GDM1 (cell line): ENCODE results near the gene NRP2.

Source experiments
- DNase-seq: peaks from one replicate; lab custom pipeline; 2025; lab: John Stamatoyannopoulos, UW

NRP2 gene

DNA sequence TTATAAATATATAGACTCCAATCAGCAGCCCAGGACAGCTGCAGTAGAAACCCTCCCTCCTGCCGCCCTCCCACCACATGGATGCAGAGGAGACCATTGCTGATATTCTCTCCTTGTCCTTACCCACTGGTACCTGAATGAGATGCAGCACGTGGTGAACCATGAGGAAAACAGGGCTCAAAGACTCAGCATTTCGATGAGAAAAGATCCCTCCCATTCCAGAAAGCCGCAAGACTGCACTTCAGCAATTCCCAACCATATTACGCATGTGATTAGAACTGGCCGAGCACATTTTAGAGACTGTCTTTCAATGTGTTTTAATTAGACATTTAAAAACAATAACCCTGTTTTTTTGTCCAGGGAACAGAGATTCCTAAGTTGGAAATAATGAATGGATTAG is 125.5 kb downstream of the NRP2 start:
- no peak for DNase-seq

DNA sequence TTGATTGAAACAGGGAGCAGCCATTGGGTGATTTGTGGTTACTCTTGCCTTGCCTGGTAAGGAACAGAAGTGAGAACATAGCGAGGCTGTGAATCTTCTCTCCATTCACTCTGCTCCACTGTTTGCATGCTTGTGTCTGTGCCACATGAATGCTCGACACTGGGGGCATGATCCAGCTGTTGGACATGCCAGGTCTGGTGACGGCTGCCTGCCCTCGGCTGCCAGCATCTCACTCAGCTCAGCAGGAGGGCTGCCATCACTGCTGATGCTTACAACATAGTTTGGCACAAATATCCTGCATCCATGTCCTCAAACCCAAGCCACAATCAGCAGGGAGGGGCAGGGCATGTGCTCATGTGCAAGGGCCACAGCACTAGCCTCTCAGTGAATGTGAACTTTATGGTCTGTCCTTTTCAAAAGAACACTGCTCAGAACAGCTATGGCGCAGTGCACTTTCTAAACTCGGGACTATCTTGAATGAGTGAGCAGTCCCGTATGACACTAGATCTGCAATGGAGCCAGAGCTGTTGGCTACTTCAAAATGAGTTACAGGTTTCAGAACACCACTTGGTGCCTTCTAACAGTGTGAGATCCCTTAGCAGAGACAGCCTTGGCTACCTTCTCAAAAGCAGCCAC is 126.3 kb downstream of the NRP2 start:
- no peak for DNase-seq

DNA sequence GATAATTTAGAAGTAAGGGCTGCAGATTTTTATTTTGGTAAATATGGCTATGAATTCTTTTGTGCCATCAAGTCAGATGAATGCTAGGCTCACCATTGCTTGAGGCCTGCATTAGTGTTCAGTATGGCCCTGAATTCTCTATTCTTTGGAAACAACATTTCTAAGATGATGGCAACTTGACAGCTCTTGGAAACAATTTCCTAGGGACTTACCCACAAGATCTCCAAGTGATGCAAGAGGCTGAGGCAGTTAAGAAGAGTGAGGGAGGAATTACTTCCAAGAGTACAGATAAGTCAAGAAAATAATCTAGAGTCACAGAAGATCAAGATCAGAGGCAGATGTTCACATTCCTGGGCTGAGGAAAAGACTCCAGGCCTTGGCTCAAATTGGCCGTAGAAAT is 129.1 kb downstream of the NRP2 start:
- DNase-seq, result no peak

DNA sequence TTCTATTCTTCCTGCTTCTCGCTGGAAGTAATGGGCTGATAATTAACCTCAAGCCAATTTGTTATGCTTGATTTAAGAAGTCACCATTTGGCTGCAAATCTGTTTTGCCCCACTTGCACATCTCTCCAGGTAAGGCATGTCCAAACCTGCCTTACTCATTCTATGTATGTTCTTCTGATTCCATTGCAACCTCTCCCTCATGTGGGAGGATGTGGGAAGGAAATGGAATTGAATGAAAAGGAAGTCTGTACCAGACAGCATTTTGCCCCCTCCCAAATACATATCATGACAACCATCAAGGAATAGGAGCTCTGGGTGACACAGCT is 131.7 kb downstream of the NRP2 start:
- no peak for DNase-seq

DNA sequence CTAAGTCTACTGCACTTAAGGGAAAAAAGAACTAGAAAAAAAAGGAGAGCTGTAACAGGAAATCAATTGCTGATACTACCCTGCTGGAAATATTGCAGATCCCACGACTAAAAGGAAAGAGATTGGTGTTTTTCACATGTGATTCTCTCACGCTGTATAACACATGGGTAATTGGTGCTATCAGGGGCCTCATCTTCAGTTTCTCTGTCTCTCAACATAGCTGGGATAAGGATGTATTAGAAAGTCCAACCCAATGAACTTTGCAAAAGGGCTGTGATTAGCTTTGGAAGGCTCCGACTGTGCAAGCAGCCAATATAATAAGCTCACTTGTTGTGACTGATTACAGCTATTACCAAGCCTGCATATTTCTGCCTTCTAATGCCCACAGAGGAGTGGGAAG is 133.4 kb downstream of the NRP2 start:
- DNase-seq, result no peak

DNA sequence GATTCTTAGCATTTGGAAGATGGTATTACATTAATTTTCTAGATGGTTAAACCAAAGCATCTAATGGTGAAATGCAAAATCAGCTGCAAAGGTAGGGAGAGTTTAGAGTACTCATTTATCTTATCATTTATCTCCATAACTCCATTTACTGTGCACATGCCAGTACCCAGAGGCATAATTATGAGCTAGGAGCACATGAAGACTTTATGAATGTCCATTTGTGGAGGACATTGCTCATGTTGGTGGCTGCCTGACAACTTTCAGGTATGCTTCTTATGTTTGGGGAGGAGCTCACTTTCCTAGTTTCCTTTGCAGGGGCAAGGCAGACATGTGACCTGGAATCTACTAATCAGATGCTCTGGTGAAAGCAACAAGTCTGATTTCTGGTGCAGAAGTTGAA is 134.0 kb downstream of the NRP2 start:
- no peak for DNase-seq

DNA sequence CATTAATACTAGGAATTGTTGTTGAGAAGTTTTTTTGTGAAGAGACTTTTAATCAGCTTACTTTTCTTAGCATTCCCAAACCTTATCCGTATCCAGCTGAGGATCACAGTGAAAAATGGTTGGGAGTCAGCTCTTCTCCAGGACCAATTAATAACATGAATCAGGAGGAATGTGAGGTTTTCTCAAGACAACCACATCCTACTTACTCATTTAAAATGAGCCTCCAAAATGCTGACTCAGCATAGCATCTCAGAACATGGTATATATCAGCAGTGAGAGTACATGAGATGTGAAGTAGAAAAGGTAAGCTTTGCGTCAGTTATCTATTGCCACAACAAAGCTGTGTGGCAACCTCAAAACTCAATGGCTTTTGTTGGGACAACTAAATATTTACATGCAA is 140.3 kb downstream of the NRP2 start:
- DNase-seq, result no peak

DNA sequence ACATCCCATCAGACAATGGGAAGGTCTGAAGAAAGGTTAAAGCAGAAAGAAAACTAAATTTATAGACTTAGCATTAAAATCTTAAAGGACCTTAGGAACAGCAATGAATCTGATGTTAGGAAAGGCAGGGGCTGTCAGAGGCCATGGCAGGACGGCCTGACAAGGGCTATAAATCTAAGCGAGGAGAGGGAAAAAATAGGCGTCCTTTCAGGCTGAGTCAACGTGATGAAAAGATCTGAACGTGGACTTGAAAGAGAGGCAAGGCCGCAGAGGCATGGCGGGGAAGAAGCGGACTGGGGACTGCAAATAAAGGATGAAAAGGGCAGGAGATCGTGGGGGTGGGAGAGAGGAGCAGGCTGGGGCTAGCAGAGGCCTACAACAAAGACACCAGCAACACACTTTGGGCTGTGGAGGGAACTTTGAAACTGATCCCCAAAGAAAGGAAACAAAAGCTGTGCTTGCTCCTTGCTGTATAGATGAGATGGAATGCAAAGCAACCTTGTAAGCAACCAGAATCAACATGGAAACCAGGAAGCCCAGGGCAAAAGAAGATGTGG is 145.6 kb downstream of the NRP2 start:
- no peak for DNase-seq

DNA sequence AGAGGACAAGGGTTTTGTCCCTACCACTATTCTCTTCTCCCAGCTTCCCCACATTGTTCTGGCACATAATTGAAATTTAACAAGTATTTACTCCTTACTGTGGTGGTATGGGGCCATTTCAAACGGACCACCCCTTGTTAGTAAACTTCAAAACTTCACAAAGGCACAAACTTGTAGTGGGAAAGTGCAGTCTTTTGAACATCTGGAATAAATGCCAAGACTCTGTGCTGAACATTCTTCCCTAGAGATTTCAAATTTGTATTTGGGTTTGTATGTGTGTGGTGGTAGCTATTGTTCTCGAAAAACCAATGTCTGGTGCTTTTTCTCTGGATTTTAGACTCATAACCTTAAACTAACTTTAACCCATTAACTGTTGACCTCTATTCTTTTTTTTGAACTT is 151.6 kb downstream of the NRP2 start:
- DNase-seq, result no peak

DNA sequence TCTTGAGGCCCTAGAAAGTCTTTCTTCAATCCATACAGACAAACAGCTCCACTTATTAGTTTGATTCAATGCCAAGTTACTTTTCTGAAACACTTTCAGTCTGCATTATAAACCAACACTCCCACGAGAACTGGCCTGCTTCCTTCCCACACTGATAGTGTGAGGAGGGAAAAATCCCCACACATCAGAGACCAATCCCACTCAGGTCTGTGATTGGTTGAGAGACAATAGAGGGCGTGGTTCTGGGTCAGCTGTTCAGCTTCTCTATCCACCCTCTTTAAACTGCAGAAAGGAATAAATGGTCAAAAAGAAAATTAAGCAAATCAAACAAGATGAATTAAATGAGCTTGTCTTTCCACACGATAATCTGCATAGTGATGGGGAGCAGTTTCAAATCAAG is 152.5 kb downstream of the NRP2 start:
- no peak for DNase-seq

DNA sequence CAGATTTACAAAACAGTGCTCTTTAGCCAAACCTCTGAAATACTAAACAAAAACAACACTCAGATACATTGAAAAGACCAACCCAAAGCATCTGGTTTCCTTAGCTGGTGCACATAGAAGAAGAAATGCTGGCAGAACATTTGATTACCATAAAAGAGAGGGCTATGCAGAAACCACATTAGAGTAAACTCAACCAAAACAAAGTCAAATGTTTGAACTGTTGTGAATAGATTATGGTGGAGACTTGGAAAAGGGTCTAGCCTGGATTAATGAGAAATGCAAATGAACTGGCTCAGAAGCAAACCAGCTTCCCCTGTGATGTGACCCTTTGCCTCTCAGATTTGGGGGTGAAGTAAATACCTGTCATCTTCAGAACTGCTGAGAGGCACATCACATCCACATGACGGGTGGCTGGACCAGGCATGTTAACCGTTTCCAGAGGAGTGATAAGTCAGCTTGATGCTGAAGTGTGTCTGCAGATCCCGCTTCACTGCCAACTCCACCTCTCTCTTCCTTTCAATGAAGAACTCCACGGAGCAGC is 153.0 kb downstream of the NRP2 start:
- DNase-seq, result no peak

DNA sequence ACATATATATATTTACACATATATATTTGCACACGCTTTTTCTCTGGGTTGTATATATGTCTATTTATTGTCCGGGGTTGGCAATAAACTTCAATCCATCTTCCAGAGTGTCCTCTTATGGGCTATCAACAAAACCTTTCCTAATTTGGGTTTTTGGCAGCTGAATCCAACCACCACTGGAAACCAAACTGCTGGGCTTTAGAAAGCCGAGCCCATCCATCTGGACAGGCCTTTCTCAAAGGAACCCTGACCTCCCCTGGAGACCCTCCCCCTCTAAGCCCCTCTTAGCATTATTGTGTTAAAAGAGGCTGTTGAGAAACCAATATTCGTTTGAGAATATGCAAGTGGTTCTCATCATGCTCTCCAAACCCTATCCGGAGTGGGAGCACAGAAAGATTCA is 153.6 kb downstream of the NRP2 start:
- no peak for DNase-seq

DNA sequence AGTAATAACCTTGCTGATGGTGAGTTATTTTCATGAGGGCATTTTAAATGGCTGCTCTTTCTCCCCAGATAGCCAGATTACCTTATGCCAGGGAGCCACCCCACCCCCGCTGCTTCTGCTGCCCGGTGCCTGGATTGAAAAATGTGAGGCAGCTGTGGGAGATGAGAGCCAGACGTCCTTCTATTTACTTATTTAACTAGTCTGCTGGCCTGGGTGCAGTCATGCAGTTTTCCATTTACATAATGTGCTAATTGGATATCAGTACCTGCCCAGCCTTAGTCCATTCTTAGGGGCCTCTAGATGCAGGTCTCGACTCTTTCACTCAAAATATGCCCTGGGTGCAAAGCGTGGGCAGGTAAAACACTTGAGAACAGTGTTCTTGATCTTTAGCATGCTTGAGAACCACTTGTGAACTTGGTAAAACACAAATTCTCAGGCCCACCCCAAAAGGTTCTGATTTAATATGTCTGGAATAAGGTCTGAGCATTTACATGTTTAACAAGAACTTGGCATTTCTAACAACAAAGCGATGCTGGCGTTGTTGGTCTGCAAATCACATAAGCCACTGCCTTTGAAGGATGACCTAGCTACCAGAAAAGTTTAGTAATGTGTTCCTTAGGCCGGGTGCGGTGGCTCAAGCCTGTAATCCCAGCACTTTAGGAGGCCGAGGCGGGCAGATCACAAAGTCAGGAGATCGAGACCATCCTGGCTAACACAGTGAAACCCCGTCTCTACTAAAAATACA is 154.3 kb downstream of the NRP2 start:
- no peak for DNase-seq

DNA sequence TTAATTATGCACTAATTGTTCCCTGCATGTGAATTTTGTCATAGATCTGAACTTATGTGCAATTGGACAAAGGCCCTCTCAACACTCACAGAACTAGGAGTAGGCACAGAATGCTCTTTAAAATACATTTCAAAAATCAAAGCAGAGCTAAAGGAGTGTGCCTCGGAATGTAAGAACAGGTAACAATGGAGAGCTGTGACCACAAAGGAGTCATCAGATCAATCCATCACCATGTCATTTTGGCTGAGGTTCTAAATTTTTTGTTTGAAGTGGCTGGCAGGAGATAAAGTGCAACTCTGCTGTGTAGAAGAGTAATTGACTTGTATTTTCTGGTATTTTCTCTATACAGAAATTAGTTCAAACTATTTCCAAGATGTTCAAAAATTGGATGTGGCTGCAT is 155.4 kb downstream of the NRP2 start:
- DNase-seq, result no peak

DNA sequence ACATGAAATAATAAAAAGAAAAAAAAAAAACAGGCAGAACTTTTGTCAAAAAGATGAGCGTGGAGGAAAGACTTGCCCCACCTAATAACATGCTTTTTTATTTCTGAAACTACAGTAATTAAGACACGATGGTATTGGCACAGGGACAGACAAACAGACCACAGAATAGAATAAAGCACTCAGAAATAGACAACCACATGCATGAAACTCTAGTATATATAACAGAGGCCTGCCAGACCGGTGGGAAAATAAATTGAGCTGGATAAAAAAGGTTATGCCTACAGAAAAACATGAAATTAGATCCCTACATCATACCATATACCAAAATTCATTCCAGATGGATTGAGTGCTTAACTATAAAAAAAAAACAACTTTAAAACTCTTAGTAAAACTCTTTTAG is 163.1 kb downstream of the NRP2 start:
- DNase-seq, result no peak
